GM20000 (cell line): ENCODE data around the gene CRIM1.

Experiments
- DNase-seq: peaks from one replicate; pipeline ENCODE4 v3.0.0; 2012; ENCODE audit warnings: low spot score
- TF ChIP-seq, protein P1 (sequence below): IDR thresholded peaks from 2 replicates; pipeline ENCODE4 v1.5.1; 2012; ENCODE audit warnings: mild to moderate bottlenecking, control low read depth; ENCODE audit errors: extremely low read depth, missing control alignments

The CRIM1 gene

DNA sequence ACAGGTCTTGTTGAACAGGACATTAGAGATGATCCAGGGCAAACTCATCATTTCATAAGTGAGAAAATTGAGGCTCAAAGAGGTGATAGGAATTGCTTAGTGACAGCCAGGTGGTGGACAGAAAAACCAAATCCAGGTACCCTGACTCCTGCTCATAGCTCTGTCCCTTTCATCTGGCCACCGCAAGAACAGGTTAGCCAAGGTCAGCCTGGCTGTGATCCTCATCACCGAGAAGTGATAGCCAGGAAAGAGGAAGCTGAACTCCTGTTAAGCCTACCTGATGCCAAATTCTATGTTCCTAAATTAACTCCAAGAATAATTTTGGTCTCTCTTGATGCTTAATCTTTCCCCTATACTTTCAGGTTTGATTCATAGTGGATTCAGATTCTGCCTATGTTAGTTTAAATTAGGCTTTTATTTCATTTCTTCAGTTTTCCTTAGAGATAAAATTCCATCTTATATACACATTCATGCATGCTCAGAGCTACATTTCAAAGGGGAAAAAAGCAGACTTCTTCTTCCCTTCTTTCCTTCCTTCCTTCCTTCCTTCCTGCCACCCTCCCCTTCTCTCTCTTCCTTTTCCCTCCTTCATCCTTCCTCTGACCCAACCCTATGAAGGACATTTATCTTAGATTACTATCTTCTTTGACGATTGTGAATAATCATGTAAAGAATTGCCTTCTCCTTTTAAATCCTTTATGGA lies 17.3 kb upstream of the CRIM1 start:
- TF ChIP-seq, protein P1, sequence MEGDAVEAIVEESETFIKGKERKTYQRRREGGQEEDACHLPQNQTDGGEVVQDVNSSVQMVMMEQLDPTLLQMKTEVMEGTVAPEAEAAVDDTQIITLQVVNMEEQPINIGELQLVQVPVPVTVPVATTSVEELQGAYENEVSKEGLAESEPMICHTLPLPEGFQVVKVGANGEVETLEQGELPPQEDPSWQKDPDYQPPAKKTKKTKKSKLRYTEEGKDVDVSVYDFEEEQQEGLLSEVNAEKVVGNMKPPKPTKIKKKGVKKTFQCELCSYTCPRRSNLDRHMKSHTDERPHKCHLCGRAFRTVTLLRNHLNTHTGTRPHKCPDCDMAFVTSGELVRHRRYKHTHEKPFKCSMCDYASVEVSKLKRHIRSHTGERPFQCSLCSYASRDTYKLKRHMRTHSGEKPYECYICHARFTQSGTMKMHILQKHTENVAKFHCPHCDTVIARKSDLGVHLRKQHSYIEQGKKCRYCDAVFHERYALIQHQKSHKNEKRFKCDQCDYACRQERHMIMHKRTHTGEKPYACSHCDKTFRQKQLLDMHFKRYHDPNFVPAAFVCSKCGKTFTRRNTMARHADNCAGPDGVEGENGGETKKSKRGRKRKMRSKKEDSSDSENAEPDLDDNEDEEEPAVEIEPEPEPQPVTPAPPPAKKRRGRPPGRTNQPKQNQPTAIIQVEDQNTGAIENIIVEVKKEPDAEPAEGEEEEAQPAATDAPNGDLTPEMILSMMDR = no peak
- DNase-seq = no peak

DNA sequence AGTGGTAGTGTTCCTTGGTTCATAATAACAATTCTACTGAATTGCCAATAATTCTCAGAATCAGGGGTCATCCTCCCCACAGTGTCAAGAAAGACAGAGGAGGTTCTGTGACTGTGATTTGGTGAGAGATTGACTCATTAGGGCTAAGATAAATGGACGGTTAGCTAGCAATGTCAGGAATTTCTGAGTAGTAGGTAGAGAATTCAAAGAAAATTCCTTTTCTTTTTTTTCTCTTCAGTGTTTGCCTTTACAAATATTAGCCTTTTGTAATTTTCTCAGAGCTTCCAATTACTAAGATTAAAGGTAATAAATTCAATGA lies 16.8 kb upstream of the CRIM1 start:
- no peak for DNase-seq

DNA sequence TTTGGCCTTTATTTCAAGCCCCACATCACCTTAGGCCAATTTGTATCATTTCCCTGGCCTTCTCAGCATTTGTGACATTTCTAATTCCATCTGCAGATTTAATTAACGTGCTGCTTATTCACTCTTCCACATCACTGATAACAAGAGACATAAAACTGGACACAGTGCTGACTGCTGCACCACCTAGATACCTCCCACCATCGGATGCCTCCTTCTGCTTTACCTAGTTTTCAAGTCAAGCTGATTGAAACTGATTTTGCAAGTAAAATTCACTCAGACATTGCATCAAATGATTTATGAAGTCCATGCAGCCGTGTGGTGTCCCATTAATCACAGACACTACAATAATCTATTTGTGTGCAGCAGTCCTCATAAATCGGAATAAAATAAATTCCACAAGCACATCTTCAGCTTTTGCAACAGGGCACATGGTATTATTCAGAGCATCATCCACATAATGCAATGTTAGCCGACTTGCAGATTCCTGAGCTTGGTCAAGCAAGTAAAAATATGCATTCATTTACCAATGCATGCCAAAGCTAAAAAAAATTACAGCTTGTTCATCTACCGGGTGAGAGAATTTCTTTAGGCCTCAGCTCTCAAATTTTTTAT lies 15.9 kb upstream of the CRIM1 start:
- DNase-seq = no peak
- TF ChIP-seq, protein P1 = no peak

More for the DNA sequence above, 16.8 kb upstream of the CRIM1 start:
- TF ChIP-seq, protein P1 = no peak

DNA sequence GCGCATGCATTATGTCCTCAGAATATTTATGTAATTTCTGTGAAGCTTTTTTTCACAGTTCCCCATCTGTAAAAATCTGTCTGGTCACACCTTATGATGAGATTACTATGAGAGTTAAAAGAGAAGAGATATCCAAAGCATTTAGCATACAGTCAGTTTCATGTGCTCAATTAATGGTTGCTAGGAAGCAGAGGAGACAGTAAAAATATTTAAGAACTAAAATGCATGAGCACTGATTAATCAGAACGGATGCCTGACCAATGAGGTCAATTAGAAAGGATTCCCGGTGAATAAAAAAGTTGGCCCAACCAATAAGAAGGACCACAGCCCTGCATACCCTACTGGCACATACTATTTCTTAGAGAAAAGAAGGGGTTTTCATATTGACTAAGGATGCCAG lies 12.0 kb upstream of the CRIM1 start:
- no peak for DNase-seq
- TF ChIP-seq, protein P1 = no peak

DNA sequence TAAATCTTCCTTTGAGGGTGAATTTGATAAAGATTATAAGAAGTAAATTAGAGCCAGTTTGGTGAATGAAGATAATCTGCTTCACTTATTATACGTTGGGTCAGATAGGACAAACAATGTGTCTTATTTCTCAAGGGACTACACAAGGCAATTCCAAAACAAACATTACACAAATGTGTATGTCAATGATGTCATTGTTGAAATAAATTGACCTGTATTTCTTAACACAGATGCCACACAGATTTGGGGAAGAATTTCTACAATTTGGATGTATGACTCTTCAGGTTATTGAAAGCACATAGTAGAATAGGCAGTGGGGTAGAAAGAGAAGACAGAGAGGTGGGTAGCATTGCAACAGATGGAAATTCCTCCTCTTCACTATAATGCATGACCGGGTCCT lies 6.9 kb upstream of the CRIM1 start:
- TF ChIP-seq, protein P1 = no peak

DNA sequence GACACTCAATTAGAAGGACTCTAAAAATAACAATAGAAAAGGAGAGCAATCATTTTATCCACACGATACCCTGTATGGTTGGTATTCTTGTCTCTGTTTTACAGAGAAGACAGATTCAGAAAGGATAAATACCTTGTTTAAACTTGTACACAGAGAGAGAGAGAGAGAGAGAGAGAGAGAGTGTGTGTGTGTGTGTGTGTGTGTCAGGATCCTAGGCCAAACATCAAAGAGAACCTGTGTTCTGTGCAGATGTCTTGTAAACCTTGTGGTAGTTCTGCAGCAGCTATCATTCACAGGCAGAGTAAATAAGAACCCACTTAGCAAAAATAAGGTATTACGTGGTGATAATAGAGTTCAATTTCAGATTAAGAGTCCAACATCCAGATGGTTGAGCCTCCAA lies 4.3 kb upstream of the CRIM1 start:
- TF ChIP-seq, protein P1 = no peak
- DNase-seq = no peak

More for the DNA sequence above, 6.9 kb upstream of the CRIM1 start:
- DNase-seq = no peak

DNA sequence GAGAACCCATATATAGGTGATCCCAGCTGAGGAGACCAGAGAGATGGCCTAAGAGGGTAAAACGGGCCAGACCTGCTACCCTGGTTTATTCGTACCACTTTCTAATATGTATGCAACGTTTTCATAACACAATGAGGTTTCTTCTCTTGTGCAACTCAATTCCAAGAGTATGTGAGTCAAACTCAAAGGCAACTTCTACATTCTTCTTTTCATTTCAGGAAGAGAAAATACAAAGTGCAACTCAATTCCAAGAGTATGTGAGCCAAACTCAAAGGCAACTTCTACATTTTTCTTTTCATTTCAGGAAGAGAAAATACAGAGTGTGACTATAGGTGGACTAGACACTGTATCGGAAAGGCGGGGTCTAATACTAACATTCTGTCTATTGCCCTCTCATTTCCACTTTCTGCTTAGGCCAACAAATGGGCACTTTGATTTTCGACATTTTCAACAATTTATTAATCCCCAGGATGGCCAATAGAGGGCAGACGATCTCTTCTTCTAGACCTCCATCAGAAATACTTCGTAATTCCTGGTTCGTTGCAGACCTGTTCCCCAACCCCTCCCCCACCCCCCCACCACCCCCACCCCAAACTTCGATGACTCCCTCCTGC lies 3.7 kb upstream of the CRIM1 start:
- DNase-seq = peak; percentile 65
- TF ChIP-seq, protein P1 = peak; percentile 61
